Cardiac fibroblast (primary cell): ENCODE data around the gene MSTN.
A peak's percentile ranks its signal among the peaks of the same experiment; 100 is the strongest.
"Not testable (repeated sequence)": the region's sequence is repeated elsewhere in the genome, so short reads cannot be mapped to it uniquely, and the experiment has no call there.

ENCODE experiments used
- DNase-seq, 2 donors: peaks; one replicate each; pipeline versions ENCODE4 v3.0.0 to v3.0.0-alpha.2; 2010; ENCODE audit warnings: low read depth in 2 of 2
- H3K4me3 ChIP-seq, 2 donors: replicated peaks in 1 of 2; 1 replicate in 1 of 2; 2 replicates in 1 of 2; pipeline ENCODE4 v1.5.1; 2011; ENCODE audit warnings: low read depth in 2 of 2, low read length in 2 of 2, mild to moderate bottlenecking in 2 of 2, moderate library complexity in 1 of 2
- TF ChIP-seq, protein P1 (sequence below): IDR thresholded peaks from one replicate; pipeline ENCODE4 v1.5.1; 2011; ENCODE audit warnings: low read depth, mild to moderate bottlenecking, low read length, inconsistent platforms

Gene MSTN

DNA sequence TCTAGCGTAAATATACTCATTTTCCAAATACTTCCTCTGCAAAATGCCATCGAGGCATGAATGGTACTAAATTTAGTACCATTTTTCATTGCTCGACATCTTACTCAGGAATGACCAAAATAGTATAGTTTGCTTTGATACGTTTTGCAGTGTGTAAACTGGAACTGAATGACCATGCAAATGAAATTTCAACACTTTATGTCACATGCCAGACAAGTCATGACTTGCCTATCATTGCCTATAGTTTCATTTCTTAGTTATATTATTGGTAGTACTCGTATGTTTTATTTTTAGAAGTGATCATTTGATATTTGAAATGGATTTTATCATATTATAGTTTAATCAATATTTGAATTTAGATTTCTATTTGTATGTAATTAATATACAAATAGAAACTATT lies 9.1 kb downstream of the MSTN start:
- peak in 1 of 2 donors; percentile 5 for DNase-seq
- H3K4me3 ChIP-seq: no peak overlapping the region
- TF ChIP-seq, protein P1, sequence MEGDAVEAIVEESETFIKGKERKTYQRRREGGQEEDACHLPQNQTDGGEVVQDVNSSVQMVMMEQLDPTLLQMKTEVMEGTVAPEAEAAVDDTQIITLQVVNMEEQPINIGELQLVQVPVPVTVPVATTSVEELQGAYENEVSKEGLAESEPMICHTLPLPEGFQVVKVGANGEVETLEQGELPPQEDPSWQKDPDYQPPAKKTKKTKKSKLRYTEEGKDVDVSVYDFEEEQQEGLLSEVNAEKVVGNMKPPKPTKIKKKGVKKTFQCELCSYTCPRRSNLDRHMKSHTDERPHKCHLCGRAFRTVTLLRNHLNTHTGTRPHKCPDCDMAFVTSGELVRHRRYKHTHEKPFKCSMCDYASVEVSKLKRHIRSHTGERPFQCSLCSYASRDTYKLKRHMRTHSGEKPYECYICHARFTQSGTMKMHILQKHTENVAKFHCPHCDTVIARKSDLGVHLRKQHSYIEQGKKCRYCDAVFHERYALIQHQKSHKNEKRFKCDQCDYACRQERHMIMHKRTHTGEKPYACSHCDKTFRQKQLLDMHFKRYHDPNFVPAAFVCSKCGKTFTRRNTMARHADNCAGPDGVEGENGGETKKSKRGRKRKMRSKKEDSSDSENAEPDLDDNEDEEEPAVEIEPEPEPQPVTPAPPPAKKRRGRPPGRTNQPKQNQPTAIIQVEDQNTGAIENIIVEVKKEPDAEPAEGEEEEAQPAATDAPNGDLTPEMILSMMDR: no peak

DNA sequence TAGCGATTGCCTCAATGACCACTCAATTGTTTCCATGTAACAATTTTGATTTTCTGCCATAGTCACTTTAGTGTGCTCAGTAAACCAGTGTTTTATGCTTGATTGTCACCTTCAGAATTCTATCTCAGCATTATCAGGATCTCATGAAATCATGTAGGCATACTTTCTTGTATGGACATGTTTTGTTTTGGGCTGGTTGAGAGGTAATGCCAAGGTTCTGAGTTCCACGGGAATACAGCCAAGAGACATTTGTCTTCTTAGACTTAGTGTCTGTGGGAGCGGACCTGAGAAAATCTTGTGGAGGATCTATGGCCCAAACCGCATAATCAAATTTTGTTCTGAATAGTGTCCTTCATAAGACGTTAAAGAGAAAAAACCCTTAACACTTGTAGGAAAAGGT lies 10.2 kb downstream of the MSTN start:
- TF ChIP-seq, protein P1: no peak
- no peak overlapping the region for H3K4me3 ChIP-seq
- no peak for DNase-seq

DNA sequence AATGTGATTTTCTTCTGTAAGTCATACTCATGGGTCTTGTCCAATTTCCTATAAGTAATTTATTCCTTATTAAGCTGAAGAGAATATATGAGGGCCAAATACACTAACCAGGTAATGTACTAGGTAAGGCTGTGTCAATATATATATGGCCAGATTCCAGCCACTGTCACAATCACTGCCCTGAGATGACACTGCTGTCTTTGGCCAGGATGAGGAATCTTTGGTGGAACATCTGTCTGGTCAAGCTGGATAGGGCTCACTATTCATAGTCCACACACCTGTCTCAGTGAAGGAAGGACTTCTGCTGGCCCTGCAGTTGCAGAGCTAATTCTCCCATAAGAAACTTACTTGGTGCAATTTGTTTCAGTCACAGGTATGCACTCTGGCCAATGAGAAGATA lies 11.3 kb downstream of the MSTN start:
- no peak for DNase-seq
- no peak overlapping the region for H3K4me3 ChIP-seq
- TF ChIP-seq, protein P1: no peak

DNA sequence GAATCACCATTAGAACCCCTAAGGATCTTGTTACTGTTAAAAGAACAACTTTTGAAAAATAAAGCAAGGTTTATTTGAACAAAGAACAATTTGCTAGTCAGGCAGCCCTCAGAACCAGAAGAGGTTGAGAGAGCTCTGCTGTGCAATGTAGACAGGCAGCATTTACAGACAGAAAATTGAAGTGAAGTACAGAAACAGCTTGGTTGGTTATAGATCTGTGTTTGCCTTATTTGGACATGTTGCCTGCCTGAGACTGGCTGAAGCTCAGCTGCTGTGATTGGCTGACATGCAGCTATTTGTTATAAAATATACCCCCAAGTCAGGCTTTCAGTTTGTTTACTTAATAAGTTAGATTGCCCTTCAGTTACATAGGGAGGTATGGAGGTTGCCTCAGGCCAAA lies 12.5 kb downstream of the MSTN start:
- TF ChIP-seq, protein P1: no peak
- H3K4me3 ChIP-seq: no peak overlapping the region
- peak in 1 of 2 donors; percentile 5 for DNase-seq

DNA sequence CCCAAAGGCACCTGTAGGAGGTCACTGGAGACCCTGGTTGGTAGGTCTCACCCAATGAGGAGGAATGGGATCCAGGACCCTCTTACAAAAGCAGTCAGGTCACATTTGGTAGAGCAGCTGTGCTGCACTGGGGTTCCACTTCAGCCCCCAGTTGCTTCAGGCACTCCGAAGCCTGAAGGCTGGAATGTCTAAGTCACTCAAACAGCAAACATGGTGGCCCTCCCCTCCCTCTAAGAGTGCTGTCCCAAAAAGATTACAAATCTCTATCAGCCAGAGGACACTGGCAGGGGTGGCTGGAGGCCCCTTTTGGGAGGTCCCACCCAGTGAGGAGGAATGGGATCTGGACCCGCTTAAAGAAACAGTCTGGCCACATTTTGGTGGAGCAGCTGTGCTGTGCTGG lies 17.7 kb downstream of the MSTN start:
- TF ChIP-seq, protein P1: no peak
- H3K4me3 ChIP-seq: no peak overlapping the region
- DNase-seq: no peak

DNA sequence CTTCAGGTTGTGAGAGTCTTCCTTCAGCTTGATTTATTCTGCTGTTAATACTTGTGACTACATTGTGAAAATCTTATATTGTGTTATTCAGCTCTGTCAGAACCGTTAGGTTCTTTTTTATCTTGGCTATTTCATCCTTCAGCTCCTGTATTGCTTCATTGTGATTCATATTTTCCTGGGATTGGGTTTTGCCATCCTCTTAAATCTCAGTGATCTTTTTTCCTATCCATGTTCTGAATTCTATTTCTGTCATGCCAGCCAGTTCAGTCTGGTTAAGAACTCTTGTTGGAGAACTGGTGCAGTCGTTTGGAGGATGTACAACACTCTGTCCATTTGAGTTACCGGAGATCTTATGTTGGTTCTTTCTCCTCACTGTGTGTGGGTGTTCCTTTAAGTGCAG lies 19.1 kb downstream of the MSTN start:
- DNase-seq: peak; percentile 34 to 50
- TF ChIP-seq, protein P1: no peak
- H3K4me3 ChIP-seq: no peak overlapping the region

DNA sequence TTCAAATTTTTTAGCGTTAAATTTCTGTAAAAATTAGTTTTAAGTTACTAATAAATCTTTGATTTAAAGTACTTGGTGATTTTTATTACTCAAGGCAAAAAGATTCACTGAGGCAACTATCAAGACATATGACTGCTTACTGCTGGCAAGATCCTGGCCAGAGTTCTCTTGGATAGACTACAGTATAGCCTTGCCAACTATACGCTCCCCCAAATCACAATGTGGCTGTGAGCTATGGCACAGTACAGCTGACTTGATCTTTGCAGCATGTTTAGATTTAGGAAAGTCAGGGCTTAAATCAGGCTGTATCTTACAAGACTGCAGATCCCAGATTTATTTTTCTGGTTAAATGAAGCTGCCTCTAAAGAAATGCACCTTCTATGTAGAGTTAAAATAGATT lies 26.5 kb downstream of the MSTN start:
- DNase-seq: no peak
- no peak overlapping the region for H3K4me3 ChIP-seq
- TF ChIP-seq, protein P1: no peak

DNA sequence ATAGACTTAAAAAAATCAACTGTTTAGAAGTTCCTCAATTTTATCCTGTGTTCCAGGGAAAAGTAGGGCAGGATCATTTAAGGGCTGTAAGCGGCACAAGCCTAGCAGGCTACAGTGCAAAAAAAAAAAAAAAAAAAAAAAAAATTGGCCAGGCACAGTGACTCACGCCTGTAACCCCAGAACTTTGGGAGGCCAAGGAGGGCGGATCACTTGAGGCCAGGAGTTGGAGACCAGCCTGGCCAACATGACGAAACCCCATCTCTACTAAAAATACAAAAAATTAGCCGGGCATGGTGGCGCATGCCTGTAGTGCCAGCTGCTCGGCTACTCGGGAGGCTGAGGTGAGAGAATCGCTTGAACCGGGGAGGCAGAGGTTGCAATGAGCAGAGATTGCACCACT lies 28.1 kb downstream of the MSTN start:
- DNase-seq: peak in 1 of 2 donors; percentile 6
- H3K4me3 ChIP-seq: not testable (repeated sequence)
